ENCODE data around the gene LRRK2. TPM values are rescaled to one million over a fixed set of nuclear protein-coding genes. Genes with fewer than 3 reads are reported as not detected.

Gene LRRK2
- polyA plus RNA-seq, 2 of the 4 experiments (the other 2 are of a cell fraction): 5.3 to 20.4 TPM

DNA sequence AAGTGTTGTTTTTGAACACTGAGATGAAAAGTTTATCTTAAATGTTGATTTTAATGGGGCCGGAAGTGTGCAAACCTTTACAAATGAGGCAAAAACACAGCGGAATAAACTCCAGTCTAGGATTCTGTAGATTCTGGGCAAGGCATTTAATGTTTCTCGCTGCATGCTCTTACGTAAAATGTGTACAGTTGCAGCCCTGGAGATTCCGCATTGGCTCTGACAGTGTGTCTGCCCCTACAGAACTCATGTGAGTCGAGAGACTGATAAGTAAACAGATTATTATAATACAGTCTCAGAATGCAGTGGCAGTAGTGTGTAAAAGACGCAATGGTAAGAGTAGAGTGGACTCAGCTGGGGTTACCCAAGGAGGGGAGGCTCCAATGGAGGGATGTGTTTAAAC, 33.6 kb downstream of the LRRK2 start:
- WGBS (ENCODE audit: missing lambda C conversion rate): 93% methylated on average over 7 of the region's 7 CpGs
- FAIRE-seq: no peak
- ChIA-PET CTCF (no interaction called here), POLR2A (no interaction called here)
- no peak for DNase-seq (ENCODE audit: low read depth in 1 of 2, low spot score in 1 of 2)
- TF ChIP-seq RARB (CRISPR knock-in tag; IDR thresholded peaks at IDR 0.05): no peak
- TF ChIP-seq TP53 (CRISPR knock-in tag; IDR thresholded peaks at IDR 0.05): no peak
- TF ChIP-seq ESRRA (IDR thresholded peaks at IDR 0.05; ENCODE audit: borderline replicate concordance, low read length): no peak
- TF ChIP-seq CHD2 (IDR thresholded peaks at IDR 0.05; ENCODE audit: low read length, partially characterized antibody): no peak
- TF ChIP-seq FOSB (CRISPR knock-in tag; IDR thresholded peaks at IDR 0.05): no peak
- TF ChIP-seq CEBPB (IDR thresholded peaks at IDR 0.05): no peak
- TF ChIP-seq, protein P1, sequence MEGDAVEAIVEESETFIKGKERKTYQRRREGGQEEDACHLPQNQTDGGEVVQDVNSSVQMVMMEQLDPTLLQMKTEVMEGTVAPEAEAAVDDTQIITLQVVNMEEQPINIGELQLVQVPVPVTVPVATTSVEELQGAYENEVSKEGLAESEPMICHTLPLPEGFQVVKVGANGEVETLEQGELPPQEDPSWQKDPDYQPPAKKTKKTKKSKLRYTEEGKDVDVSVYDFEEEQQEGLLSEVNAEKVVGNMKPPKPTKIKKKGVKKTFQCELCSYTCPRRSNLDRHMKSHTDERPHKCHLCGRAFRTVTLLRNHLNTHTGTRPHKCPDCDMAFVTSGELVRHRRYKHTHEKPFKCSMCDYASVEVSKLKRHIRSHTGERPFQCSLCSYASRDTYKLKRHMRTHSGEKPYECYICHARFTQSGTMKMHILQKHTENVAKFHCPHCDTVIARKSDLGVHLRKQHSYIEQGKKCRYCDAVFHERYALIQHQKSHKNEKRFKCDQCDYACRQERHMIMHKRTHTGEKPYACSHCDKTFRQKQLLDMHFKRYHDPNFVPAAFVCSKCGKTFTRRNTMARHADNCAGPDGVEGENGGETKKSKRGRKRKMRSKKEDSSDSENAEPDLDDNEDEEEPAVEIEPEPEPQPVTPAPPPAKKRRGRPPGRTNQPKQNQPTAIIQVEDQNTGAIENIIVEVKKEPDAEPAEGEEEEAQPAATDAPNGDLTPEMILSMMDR (IDR thresholded peaks at IDR 0.05): no peak
- TF ChIP-seq FOXS1 (CRISPR knock-in tag; IDR thresholded peaks at IDR 0.05): no peak
- TF ChIP-seq MYC (IDR thresholded peaks at IDR 0.05; ENCODE audit: borderline replicate concordance, low read length): no peak
- TF ChIP-seq ZNF302 (CRISPR knock-in tag; IDR thresholded peaks at IDR 0.05): no peak
- TF ChIP-seq CBX8 (IDR thresholded peaks at IDR 0.05): no peak
- TF ChIP-seq KDM1A (IDR thresholded peaks at IDR 0.05; ENCODE audit: low read depth): no peak
- ATAC-seq: no peak
- 0 out of 3 replicates have a peak, but pooled peaks cover 7% of the 10 kb centered on the region for H3K4me1 ChIP-seq
- no peak overlapping the region for H3K27ac ChIP-seq
- H3K9me3 ChIP-seq: no peaks in the 10 kb centered on the region
- H3K4me2 ChIP-seq: no peak overlapping the region
- H3K4me3 ChIP-seq: no peak overlapping the region

DNA sequence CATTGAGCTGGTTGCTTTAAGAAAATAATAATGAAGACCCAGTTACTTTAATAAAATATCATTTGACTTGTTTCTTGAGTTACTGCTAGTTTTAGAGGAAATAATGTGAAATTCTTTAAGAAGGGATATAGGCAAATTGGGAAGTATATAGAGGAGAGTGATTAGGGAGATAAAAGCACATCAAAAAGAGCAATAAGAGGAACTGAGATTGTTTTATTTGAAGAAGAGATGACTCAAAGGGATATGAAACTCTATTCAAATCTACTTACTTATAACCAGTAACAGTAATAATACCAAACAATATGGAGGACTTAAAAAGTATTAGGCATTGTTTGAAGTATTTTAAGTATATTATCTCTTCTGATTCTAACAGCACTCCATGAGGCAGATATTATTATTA, 37.1 kb downstream of the LRRK2 start:
- H3K4me1 ChIP-seq: 0 out of 3 replicates have a peak, but pooled peaks cover 7% of the 10 kb centered on the region
- FAIRE-seq: no peak
- H3K4me3 ChIP-seq: no peak overlapping the region
- H3K4me2 ChIP-seq: no peak overlapping the region
- CTCF ChIA-PET: no interaction called here
- peaks cover 6% of the 10 kb centered on the region for H3K9me3 ChIP-seq
- POLR2A ChIA-PET: no interaction called here
- ATAC-seq: no peak
- H3K27ac ChIP-seq: no peak overlapping the region
- TF ChIP-seq, protein P2, sequence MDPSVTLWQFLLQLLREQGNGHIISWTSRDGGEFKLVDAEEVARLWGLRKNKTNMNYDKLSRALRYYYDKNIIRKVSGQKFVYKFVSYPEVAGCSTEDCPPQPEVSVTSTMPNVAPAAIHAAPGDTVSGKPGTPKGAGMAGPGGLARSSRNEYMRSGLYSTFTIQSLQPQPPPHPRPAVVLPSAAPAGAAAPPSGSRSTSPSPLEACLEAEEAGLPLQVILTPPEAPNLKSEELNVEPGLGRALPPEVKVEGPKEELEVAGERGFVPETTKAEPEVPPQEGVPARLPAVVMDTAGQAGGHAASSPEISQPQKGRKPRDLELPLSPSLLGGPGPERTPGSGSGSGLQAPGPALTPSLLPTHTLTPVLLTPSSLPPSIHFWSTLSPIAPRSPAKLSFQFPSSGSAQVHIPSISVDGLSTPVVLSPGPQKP (IDR thresholded peaks at IDR 0.05; ENCODE audit: low read depth, low read length): no peak
- TF ChIP-seq, protein P3, sequence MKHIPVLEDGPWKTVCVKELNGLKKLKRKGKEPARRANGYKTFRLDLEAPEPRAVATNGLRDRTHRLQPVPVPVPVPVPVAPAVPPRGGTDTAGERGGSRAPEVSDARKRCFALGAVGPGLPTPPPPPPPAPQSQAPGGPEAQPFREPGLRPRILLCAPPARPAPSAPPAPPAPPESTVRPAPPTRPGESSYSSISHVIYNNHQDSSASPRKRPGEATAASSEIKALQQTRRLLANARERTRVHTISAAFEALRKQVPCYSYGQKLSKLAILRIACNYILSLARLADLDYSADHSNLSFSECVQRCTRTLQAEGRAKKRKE (CRISPR knock-in tag; IDR thresholded peaks at IDR 0.05; ENCODE audit: low read depth): no peak
- TF ChIP-seq HOXA7 (CRISPR knock-in tag; IDR thresholded peaks at IDR 0.05): no peak
- no peak for DNase-seq (ENCODE audit: low read depth in 1 of 2, low spot score in 1 of 2)

DNA sequence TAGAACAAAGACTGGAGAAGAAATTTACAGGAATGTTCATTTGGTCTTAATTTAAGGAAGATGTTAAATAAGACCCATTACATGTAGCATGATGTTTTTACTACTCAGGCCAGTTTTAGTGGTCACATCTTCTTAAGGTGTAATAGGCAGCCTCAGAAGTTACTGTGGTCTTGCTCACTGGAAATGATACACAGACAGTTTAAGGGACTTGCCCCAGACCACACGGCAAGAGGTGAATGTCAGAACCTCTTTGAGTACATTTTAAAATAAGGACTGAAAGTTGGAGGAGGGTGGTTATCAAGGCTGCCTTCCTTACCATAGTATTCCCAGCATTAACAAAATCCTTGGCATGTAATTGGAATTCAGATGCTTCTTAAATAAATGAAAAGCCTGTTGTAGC, 37.9 kb downstream of the LRRK2 start:
- Histone ChIP-seq H3K9me3 (peaks cover 6% of the 10 kb centered on the region), H3K4me1 (0 out of 3 replicates have a peak, but pooled peaks cover 7% of the 10 kb centered on the region), H3K4me3 (no peak overlapping the region), H3K27ac (no peak overlapping the region), H3K4me2 (no peak overlapping the region)
- ChIA-PET POLR2A (no interaction called here), CTCF (no interaction called here)
- DNase-seq (ENCODE audit: low read depth in 1 of 2, low spot score in 1 of 2) (no peak), ATAC-seq (no peak), FAIRE-seq (no peak)
- 93% methylated on average over 1 of the region's 1 CpG for WGBS (ENCODE audit: missing lambda C conversion rate)
- TF ChIP-seq, protein P4, sequence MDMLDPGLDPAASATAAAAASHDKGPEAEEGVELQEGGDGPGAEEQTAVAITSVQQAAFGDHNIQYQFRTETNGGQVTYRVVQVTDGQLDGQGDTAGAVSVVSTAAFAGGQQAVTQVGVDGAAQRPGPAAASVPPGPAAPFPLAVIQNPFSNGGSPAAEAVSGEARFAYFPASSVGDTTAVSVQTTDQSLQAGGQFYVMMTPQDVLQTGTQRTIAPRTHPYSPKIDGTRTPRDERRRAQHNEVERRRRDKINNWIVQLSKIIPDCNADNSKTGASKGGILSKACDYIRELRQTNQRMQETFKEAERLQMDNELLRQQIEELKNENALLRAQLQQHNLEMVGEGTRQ (IDR thresholded peaks at IDR 0.05): no peak
- TF ChIP-seq MAZ (IDR thresholded peaks at IDR 0.05; ENCODE audit: borderline replicate concordance, low read depth, low read length) (no peak), RCOR1 (IDR thresholded peaks at IDR 0.05; ENCODE audit: low read depth, low read length) (no peak), CEBPB (IDR thresholded peaks at IDR 0.05) (no peak), PHF8 (IDR thresholded peaks at IDR 0.05; ENCODE audit: borderline replicate concordance, low read depth) (no peak), SREBF2 (IDR thresholded peaks at IDR 0.05) (no peak), NR3C1 (IDR thresholded peaks at IDR 0.05) (no peak), ZSCAN20 (CRISPR knock-in tag; IDR thresholded peaks at IDR 0.05) (no peak), POLR2AphosphoS2 (conservative IDR thresholded peaks at IDR 0.05; ENCODE audit: low read length) (no peak), ZNF302 (CRISPR knock-in tag; IDR thresholded peaks at IDR 0.05) (no peak), TFCP2L1 (CRISPR knock-in tag; IDR thresholded peaks at IDR 0.05) (no peak), MAFK (IDR thresholded peaks at IDR 0.05; ENCODE audit: partially characterized antibody) (no peak), RNF2 (IDR thresholded peaks at IDR 0.05; ENCODE audit: borderline replicate concordance, low read depth) (no peak)
- TF ChIP-seq, protein P3 (CRISPR knock-in tag; IDR thresholded peaks at IDR 0.05; ENCODE audit: low read depth): no peak
- TF ChIP-seq, protein P1 (IDR thresholded peaks at IDR 0.05): no peak
- TF ChIP-seq, protein P2 (IDR thresholded peaks at IDR 0.05; ENCODE audit: low read depth, low read length): no peak

Data from A549 (cell line).